Amniotic stem cell (primary cell): Measurements from ENCODE around the gene SIK1.
"Not testable (repeated sequence)": the region's sequence is repeated elsewhere in the genome, so short reads cannot be mapped to it uniquely, and the experiment has no call there.

Experiments used
- DNase-seq: peaks from one replicate; lab custom pipeline; 2025; lab: John Stamatoyannopoulos, UW

Gene SIK1

GRCh38 chr21:43439316-43440075, 12.6 kb upstream of the SIK1 start:
- DNase-seq, result not testable (repeated sequence)

- not testable (repeated sequence) for DNase-seq
Measured at GRCh38 chr21:43436272-43436671, 9.3 kb upstream of the SIK1 start.

- DNase-seq, result not testable (repeated sequence)
Measured at GRCh38 chr21:43433340-43434136, 6.6 kb upstream of the SIK1 start.

- not testable (repeated sequence) for DNase-seq
Measured at GRCh38 chr21:43430830-43431416, 4.0 kb upstream of the SIK1 start.

- not testable (repeated sequence) for DNase-seq
Measured at GRCh38 chr21:43428964-43429363, 2.0 kb upstream of the SIK1 start.

- DNase-seq, result not testable (repeated sequence)
Measured at GRCh38 chr21:43427242-43427559, 270 bp upstream of the SIK1 start.

GRCh38 chr21:43426004-43426403, 927 bp downstream of the SIK1 start:
- DNase-seq, result not testable (repeated sequence)

- DNase-seq, result not testable (repeated sequence)
Measured at GRCh38 chr21:43419475-43419874, 7.5 kb downstream of the SIK1 start.

GRCh38 chr21:43414576-43414975, 12.4 kb downstream of the SIK1 start:
- not testable (repeated sequence) for DNase-seq

GRCh38 chr21:43412020-43412788, 14.7 kb downstream of the SIK1 start:
- DNase-seq, result not testable (repeated sequence)

- DNase-seq, result not testable (repeated sequence)
Measured at GRCh38 chr21:43410456-43411068, 16.4 kb downstream of the SIK1 start.

- not testable (repeated sequence) for DNase-seq
Measured at GRCh38 chr21:43407139-43407538, 19.8 kb downstream of the SIK1 start.

- not testable (repeated sequence) for DNase-seq
Measured at GRCh38 chr21:43404450-43404849, 22.5 kb downstream of the SIK1 start.

- DNase-seq, result not testable (repeated sequence)
Measured at GRCh38 chr21:43403651-43404430, 23.1 kb downstream of the SIK1 start.

- not testable (repeated sequence) for DNase-seq
Measured at GRCh38 chr21:43401125-43401524, 25.8 kb downstream of the SIK1 start.

- DNase-seq, result not testable (repeated sequence)
Measured at GRCh38 chr21:43399595-43400015, 27.3 kb downstream of the SIK1 start.

- DNase-seq, result not testable (repeated sequence)
Measured at GRCh38 chr21:43399136-43399535, 27.8 kb downstream of the SIK1 start.

- not testable (repeated sequence) for DNase-seq
Measured at GRCh38 chr21:43398533-43398932, 28.4 kb downstream of the SIK1 start.

- not testable (repeated sequence) for DNase-seq
Measured at GRCh38 chr21:43398000-43398399, 28.9 kb downstream of the SIK1 start.

- DNase-seq, result not testable (repeated sequence)
Measured at GRCh38 chr21:43397439-43397808, 29.5 kb downstream of the SIK1 start.
